Measurements from ENCODE around the gene HMX1. TPM values are rescaled to one million over a fixed set of nuclear protein-coding genes. Genes with fewer than 3 reads are reported as not detected.

Gene HMX1
- total and polyA plus RNA-seq, 9 donors, result 0.08 to 0.21 (median 0.12) TPM; not detected in 1

- H3K27me3 ChIP-seq (ENCODE audit: control insufficient read depth, insufficient read depth, low read length), result peaks cover 62% of the 10 kb centered on the region
- no peaks in the 10 kb centered on the region for H3K4me1 ChIP-seq (ENCODE audit: control insufficient read depth, insufficient read depth, low read length)
- no peak for DNase-seq
- H3K9me3 ChIP-seq (replicated peaks; ENCODE audit: control insufficient read depth, low read depth, low read length), result peaks cover 4% of the 10 kb centered on the region
- H3K36me3 ChIP-seq (ENCODE audit: control insufficient read depth, insufficient read depth, low read length), result no peaks in the 10 kb centered on the region
- WGBS (ENCODE audit: insufficient coverage), result 63% methylated on average over 14 of the region's 14 CpGs
- no peak overlapping the region for H3K27ac ChIP-seq (ENCODE audit: low read length)
- no peak overlapping the region for H3K4me3 ChIP-seq (ENCODE audit: low read length)
Measured at GRCh38 chr4:8848507-8849265, 23.0 kb downstream of the HMX1 start.

- peak; percentile 74 for DNase-seq
- Histone ChIP-seq H3K9me3 (replicated peaks; ENCODE audit: control insufficient read depth, low read depth, low read length) (peaks cover 3% of the 10 kb centered on the region), H3K4me3 (ENCODE audit: low read length) (no peak overlapping the region), H3K27me3 (ENCODE audit: control insufficient read depth, insufficient read depth, low read length) (peaks cover 55% of the 10 kb centered on the region), H3K27ac (ENCODE audit: low read length) (no peak overlapping the region), H3K36me3 (ENCODE audit: control insufficient read depth, insufficient read depth, low read length) (no peaks in the 10 kb centered on the region), H3K4me1 (ENCODE audit: control insufficient read depth, insufficient read depth, low read length) (no peaks in the 10 kb centered on the region)
- WGBS (ENCODE audit: insufficient coverage), result 10% methylated on average over 3 of the region's 10 CpGs
Measured at GRCh38 chr4:8847764-8848163, 23.9 kb downstream of the HMX1 start.

DNA sequence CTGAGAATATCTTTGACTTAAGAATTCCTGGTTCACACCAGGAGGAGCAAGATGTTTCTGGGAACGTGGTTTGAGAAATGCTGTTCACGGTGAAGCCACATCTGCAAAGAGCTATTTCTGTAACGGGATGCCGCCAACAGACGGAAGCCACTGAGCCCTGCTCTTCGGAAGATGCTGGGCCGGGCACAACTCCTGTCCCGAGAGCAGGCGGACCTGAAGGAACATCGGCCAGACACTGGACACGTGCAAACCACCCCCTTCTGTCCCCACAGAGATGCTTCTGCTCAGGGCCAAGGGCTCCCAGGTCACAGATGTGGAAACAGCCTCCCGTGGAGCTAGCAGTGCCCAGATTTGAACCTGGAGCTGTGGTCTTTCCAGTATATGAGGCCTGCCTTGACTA, 24.3 kb downstream of the HMX1 start:
- WGBS (ENCODE audit: insufficient coverage), result 54% methylated on average over 11 of the region's 12 CpGs
- peaks cover 2% of the 10 kb centered on the region for H3K9me3 ChIP-seq (replicated peaks; ENCODE audit: control insufficient read depth, low read depth, low read length)
- no peaks in the 10 kb centered on the region for H3K36me3 ChIP-seq (ENCODE audit: control insufficient read depth, insufficient read depth, low read length)
- H3K4me3 ChIP-seq (ENCODE audit: low read length), result no peak overlapping the region
- H3K27me3 ChIP-seq (ENCODE audit: control insufficient read depth, insufficient read depth, low read length), result peaks cover 51% of the 10 kb centered on the region
- H3K4me1 ChIP-seq (ENCODE audit: control insufficient read depth, insufficient read depth, low read length), result no peaks in the 10 kb centered on the region
- H3K27ac ChIP-seq (ENCODE audit: low read length), result no peak overlapping the region
- no peak for DNase-seq

- no peak overlapping the region for H3K4me3 ChIP-seq (ENCODE audit: low read length)
- no peaks in the 10 kb centered on the region for H3K36me3 ChIP-seq (ENCODE audit: control insufficient read depth, insufficient read depth, low read length)
- peaks cover 46% of the 10 kb centered on the region for H3K27me3 ChIP-seq (ENCODE audit: control insufficient read depth, insufficient read depth, low read length)
- no peak overlapping the region for H3K27ac ChIP-seq (ENCODE audit: low read length)
- no peaks in the 10 kb centered on the region for H3K4me1 ChIP-seq (ENCODE audit: control insufficient read depth, insufficient read depth, low read length)
- 83% methylated on average over 1 of the region's 3 CpGs for WGBS (ENCODE audit: insufficient coverage)
- peaks cover 2% of the 10 kb centered on the region for H3K9me3 ChIP-seq (replicated peaks; ENCODE audit: control insufficient read depth, low read depth, low read length)
- DNase-seq, result no peak
Measured at GRCh38 chr4:8846826-8847225, 24.8 kb downstream of the HMX1 start.

- Histone ChIP-seq H3K27ac (ENCODE audit: low read length) (no peak overlapping the region), H3K27me3 (ENCODE audit: control insufficient read depth, insufficient read depth, low read length) (peaks cover 39% of the 10 kb centered on the region), H3K36me3 (ENCODE audit: control insufficient read depth, insufficient read depth, low read length) (no peaks in the 10 kb centered on the region), H3K4me3 (ENCODE audit: low read length) (no peak overlapping the region), H3K4me1 (ENCODE audit: control insufficient read depth, insufficient read depth, low read length) (no peaks in the 10 kb centered on the region), H3K9me3 (replicated peaks; ENCODE audit: control insufficient read depth, low read depth, low read length) (peaks cover 2% of the 10 kb centered on the region)
- DNase-seq, result no peak
- WGBS (ENCODE audit: insufficient coverage), result 70% methylated on average over 5 of the region's 9 CpGs
Measured at GRCh38 chr4:8846046-8846720, 25.5 kb downstream of the HMX1 start.

DNA sequence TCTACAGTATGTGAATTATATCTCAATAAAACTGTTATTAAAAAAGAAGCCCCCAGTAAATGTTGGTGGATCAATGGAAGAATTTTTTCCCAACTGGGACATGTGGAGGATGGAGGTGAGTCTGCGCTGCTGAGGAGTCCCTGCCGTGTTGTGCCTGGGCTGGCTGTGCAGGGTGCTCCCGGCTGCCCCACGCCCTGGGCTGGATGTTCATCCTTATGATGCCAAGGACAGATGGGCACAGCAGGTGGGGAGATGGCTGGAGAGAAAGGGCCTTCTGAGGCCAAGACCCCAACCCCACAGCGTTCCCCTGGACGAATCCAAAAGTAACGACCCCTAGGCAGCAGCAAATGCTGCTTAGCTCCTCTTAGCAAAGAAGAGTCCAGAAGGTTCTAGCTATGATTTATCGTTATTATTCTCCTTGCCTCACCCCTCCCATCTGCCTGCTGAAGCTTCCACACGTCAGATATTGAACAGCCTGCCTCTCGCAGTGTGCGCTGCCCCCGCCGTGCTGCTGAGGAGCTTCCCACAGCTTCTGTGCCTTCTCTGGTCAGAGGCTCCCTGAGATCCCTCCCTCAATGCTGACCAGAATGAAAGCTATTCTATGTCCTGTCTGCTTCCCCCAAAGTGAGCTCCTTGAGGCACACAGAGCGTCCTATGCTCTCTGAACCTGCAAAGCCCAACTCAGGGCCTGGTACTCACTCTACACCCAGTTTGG, 26.5 kb downstream of the HMX1 start:
- 65% methylated on average over 10 of the region's 14 CpGs for whole genome bisulfite sequencing (ENCODE audit: insufficient coverage)
- Histone ChIP-seq H3K4me1 (ENCODE audit: control insufficient read depth, insufficient read depth, low read length) (no peaks in the 10 kb centered on the region), H3K27ac (ENCODE audit: low read length) (no peak overlapping the region), H3K27me3 (ENCODE audit: control insufficient read depth, insufficient read depth, low read length) (peaks cover 34% of the 10 kb centered on the region), H3K4me3 (ENCODE audit: low read length) (no peak overlapping the region), H3K36me3 (ENCODE audit: control insufficient read depth, insufficient read depth, low read length) (no peaks in the 10 kb centered on the region), H3K9me3 (replicated peaks; ENCODE audit: control insufficient read depth, low read depth, low read length) (peaks cover 2% of the 10 kb centered on the region)
- DNase-seq, result no peak

DNA sequence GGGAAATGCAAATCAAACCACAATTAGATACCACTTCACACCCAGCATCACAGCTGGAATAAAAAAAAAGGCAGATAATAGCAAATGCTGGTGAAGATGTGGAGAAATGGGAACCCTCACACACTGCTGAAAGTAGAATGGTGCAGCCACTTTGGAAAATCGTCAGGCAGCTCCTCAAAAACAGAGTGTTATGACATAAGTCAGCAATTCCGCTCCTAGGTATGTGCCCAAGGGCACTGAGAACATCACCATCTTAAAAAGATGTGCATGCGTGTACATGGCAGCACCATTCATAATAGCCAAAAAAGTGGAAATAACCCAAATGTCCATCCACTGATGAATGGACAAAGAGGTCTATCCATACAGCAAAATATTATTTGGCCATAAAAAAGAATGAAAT, 28.0 kb downstream of the HMX1 start:
- no peak for DNase-seq
- H3K27ac ChIP-seq (ENCODE audit: low read length), result no peak overlapping the region
- WGBS (ENCODE audit: insufficient coverage), result 56% methylated on average over 1 of the region's 3 CpGs
- peaks cover 28% of the 10 kb centered on the region for H3K27me3 ChIP-seq (ENCODE audit: control insufficient read depth, insufficient read depth, low read length)
- no peaks in the 10 kb centered on the region for H3K36me3 ChIP-seq (ENCODE audit: control insufficient read depth, insufficient read depth, low read length)
- H3K9me3 ChIP-seq (replicated peaks; ENCODE audit: control insufficient read depth, low read depth, low read length), result peaks cover 2% of the 10 kb centered on the region
- no peaks in the 10 kb centered on the region for H3K4me1 ChIP-seq (ENCODE audit: control insufficient read depth, insufficient read depth, low read length)
- H3K4me3 ChIP-seq (ENCODE audit: low read length), result no peak overlapping the region

DNA sequence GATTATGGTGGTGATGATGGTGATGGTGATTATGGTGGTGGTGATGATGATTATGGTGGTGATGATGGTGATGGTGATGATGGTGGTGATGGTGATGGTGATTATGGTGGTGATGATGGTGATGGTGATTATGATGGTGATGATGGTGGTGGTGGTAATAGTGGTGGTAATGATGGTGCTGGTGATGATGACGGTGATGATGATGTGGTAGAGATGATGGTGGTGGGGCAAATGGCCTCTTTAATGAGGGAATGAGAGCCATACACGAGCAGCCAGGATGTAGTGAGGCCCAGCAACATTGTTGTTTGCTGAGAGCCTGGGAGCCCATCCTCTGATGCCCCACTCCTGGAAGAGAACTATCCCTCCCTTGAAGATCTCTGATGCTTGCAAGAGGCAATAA, 29.0 kb downstream of the HMX1 start:
- Histone ChIP-seq H3K27ac (ENCODE audit: low read length) (no peak overlapping the region), H3K36me3 (ENCODE audit: control insufficient read depth, insufficient read depth, low read length) (no peaks in the 10 kb centered on the region), H3K27me3 (ENCODE audit: control insufficient read depth, insufficient read depth, low read length) (peaks cover 24% of the 10 kb centered on the region), H3K4me1 (ENCODE audit: control insufficient read depth, insufficient read depth, low read length) (no peaks in the 10 kb centered on the region), H3K9me3 (replicated peaks; ENCODE audit: control insufficient read depth, low read depth, low read length) (peaks cover 2% of the 10 kb centered on the region), H3K4me3 (ENCODE audit: low read length) (no peak overlapping the region)
- DNase-seq, result no peak
- 100% methylated on average over 1 of the region's 2 CpGs for WGBS (ENCODE audit: insufficient coverage)

DNA sequence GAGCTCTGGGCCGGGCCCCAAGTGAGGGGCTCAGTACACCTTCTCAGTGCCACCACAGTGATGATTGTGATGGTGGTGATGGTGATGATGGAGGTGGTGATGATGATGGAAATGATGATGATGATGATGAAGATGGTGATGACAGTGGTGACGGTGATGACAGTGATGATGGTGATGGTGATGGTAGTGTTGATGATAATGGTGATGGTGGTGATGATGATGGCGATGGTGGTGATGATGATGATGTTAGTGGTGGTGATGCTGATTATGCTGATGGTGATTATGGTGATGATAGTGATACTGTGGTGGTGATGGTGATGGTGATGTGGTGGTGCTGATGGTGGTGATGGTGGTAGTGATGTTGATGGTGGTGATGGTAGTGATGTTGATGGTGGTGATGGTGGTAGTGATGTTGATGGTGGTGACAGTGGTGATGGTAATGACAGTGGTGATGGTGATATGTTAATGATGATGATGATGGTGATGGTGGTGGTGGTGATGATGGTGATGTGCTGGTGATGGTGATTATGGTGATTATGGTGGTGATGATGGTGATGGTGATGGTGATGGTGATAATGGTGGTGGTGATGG, 29.9 kb downstream of the HMX1 start:
- no peak overlapping the region for H3K4me3 ChIP-seq (ENCODE audit: low read length)
- H3K4me1 ChIP-seq (ENCODE audit: control insufficient read depth, insufficient read depth, low read length), result no peaks in the 10 kb centered on the region

More for the DNA sequence above, 29.9 kb downstream of the HMX1 start:
- DNase-seq, result no peak
- no peaks in the 10 kb centered on the region for H3K36me3 ChIP-seq (ENCODE audit: control insufficient read depth, insufficient read depth, low read length)
- peaks cover 2% of the 10 kb centered on the region for H3K9me3 ChIP-seq (replicated peaks; ENCODE audit: control insufficient read depth, low read depth, low read length)
- H3K27me3 ChIP-seq (ENCODE audit: control insufficient read depth, insufficient read depth, low read length), result peaks cover 24% of the 10 kb centered on the region
- H3K27ac ChIP-seq (ENCODE audit: low read length), result no peak overlapping the region
- 92% methylated on average over 3 of the region's 3 CpGs for WGBS (ENCODE audit: insufficient coverage)

All from muscle of leg (tissue), 11 donors.